WTC11 (cell line): Measurements from ENCODE around the gene SPIRE2. TPM values are rescaled to one million over a fixed set of nuclear protein-coding genes. Genes with fewer than 3 reads are reported as not detected.

Experiments
- ATAC-seq: fragments of 200-7000 bp; cut with Tn5 transposase; 2 replicates; pipeline ENCODE4 v1.10.0; 2021; ENCODE audit warnings: mild to moderate bottlenecking, moderate library complexity
- CTCF ChIA-PET: fragments of 300-600 bp; sonication (Branson Sonifier 250); formaldehyde crosslinking; loops from one replicate; lab custom pipeline; 2021; ENCODE audit warnings: antibody characterized with exemption; lab: Charles Lee
- POLR2A ChIA-PET: fragments of 350-600 bp; sonication (Branson Sonifier 250); formaldehyde crosslinking; loops from one replicate; lab custom pipeline; 2021; ENCODE audit warnings: antibody characterized with exemption; lab: Charles Lee
- DNase-seq: peaks from one replicate; pipeline ENCODE4 v3.0.0; 2021; ENCODE audit warnings: low spot score
- H3K27ac Mint-ChIP-seq: 2 replicates; pipeline ENCODE4 v1.8.0; 2021; ENCODE audit warnings: mixed read lengths
- H3K27me3 Mint-ChIP-seq: 2 replicates; pipeline ENCODE4 v1.8.0; 2021; ENCODE audit warnings: low read depth, mild to moderate bottlenecking, moderate library complexity, mixed read lengths
- H3K36me3 Mint-ChIP-seq: 2 replicates; pipeline ENCODE4 v1.8.0; 2021; ENCODE audit warnings: mixed read lengths
- H3K4me1 Mint-ChIP-seq: 2 replicates; pipeline ENCODE4 v1.8.0; 2022; ENCODE audit warnings: mixed read lengths
- H3K4me3 Mint-ChIP-seq: 2 replicates; pipeline ENCODE4 v1.8.0; 2021; ENCODE audit warnings: mild to moderate bottlenecking, moderate library complexity, mixed read lengths
- H3K9me3 Mint-ChIP-seq: 2 replicates; pipeline ENCODE4 v1.8.0; 2021; ENCODE audit warnings: mixed read lengths
- CBFB ChIP-seq: sonication (generic); formaldehyde crosslinking; IDR thresholded peaks from 2 replicates; pipeline ENCODE4 v1.8.1; 2022; ENCODE audit warnings: mild to moderate bottlenecking, low read depth, missing genetic modification reagents
- CDX4 ChIP-seq: fragments of 250-450 bp; sonication (Bioruptor Pico); IDR thresholded peaks from 2 replicates; pipeline ENCODE4 v1.9.0; 2021; ENCODE audit warnings: moderate library complexity, mild to moderate bottlenecking, inconsistent platforms, borderline replicate concordance
- CREM ChIP-seq: sonication (generic); formaldehyde crosslinking; IDR thresholded peaks from 2 replicates; pipeline ENCODE4 v1.8.1; 2022; ENCODE audit warnings: mild to moderate bottlenecking, missing genetic modification reagents, moderate library complexity
- CTCF ChIP-seq: fragments of 200-600 bp; IDR thresholded peaks from 2 replicates; pipeline ENCODE4 v1.8.0; 2022; ENCODE audit warnings: antibody characterized with exemption
- ESRRA ChIP-seq: sonication (generic); formaldehyde crosslinking; IDR thresholded peaks from 2 replicates; pipeline ENCODE4 v1.8.1; 2022; ENCODE audit warnings: mild to moderate bottlenecking, missing genetic modification reagents, borderline replicate concordance
- FOXP1 ChIP-seq: sonication (generic); formaldehyde crosslinking; IDR thresholded peaks from 2 replicates; pipeline ENCODE4 v1.8.0; 2022; ENCODE audit warnings: missing genetic modification reagents, mild to moderate bottlenecking, moderate library complexity, borderline replicate concordance
- MXD4 ChIP-seq: fragments of 250-450 bp; sonication (Bioruptor Pico); IDR thresholded peaks from 2 replicates; pipeline ENCODE4 v1.8.0; 2021; ENCODE audit warnings: mild to moderate bottlenecking, moderate library complexity, borderline replicate concordance
- MYBL2 ChIP-seq: sonication (generic); formaldehyde crosslinking; IDR thresholded peaks from 2 replicates; pipeline ENCODE4 v1.8.1; 2023; ENCODE audit warnings: mild to moderate bottlenecking, moderate library complexity, missing genetic modification reagents
- NFATC4 ChIP-seq: fragments of 250-450 bp; sonication (Bioruptor Pico); IDR thresholded peaks from 2 replicates; pipeline ENCODE4 v1.9.0; 2021; ENCODE audit warnings: mild to moderate bottlenecking
- RORB ChIP-seq: fragments of 250-450 bp; sonication (Bioruptor Pico); IDR thresholded peaks from 2 replicates; pipeline ENCODE4 v1.9.0; 2021; ENCODE audit warnings: mild to moderate bottlenecking
- SMAD4 ChIP-seq: sonication (generic); formaldehyde crosslinking; IDR thresholded peaks from 2 replicates; pipeline ENCODE4 v1.8.0; 2022; ENCODE audit warnings: mild to moderate bottlenecking, missing genetic modification reagents
- SP1 ChIP-seq: sonication (generic); formaldehyde crosslinking; conservative IDR thresholded peaks from 2 replicates; pipeline ENCODE4 v1.8.1; 2022; ENCODE audit warnings: missing genetic modification reagents
- USF1 ChIP-seq: sonication (generic); formaldehyde crosslinking; IDR thresholded peaks from 2 replicates; pipeline ENCODE4 v1.8.0; 2022; ENCODE audit warnings: mild to moderate bottlenecking, missing genetic modification reagents
- ZNF263 ChIP-seq: sonication (generic); formaldehyde crosslinking; IDR thresholded peaks from 2 replicates; pipeline ENCODE4 v1.8.1; 2022; ENCODE audit warnings: low read depth, mild to moderate bottlenecking, moderate library complexity, missing genetic modification reagents
- ZNF423 ChIP-seq: fragments of 250-450 bp; sonication (Bioruptor Pico); IDR thresholded peaks from 2 replicates; pipeline ENCODE4 v2.1.2; 2022; ENCODE audit warnings: mild to moderate bottlenecking, moderate library complexity
- ZNF512 ChIP-seq: sonication (generic); formaldehyde crosslinking; IDR thresholded peaks from 2 replicates; pipeline ENCODE4 v1.8.1; 2022; ENCODE audit warnings: missing genetic modification reagents, borderline replicate concordance
- ZNF671 ChIP-seq: fragments of 250-450 bp; sonication (Bioruptor Pico); IDR thresholded peaks from 2 replicates; pipeline ENCODE4 v1.8.0; 2021; ENCODE audit warnings: mild to moderate bottlenecking
- total RNA-seq: library from RNA; stranded (reverse); gene quantifications from 3 replicates; pipeline ENCODE4 v1.2.3, GENCODE V29; 2021
- TF ChIP-seq, protein P1 (sequence below): sonication (generic); formaldehyde crosslinking; IDR thresholded peaks from 2 replicates; pipeline ENCODE4 v1.8.0; 2023; ENCODE audit warnings: mild to moderate bottlenecking, missing genetic modification reagents
- TF ChIP-seq, protein P2 (sequence below): sonication (generic); formaldehyde crosslinking; IDR thresholded peaks from 2 replicates; pipeline ENCODE4 v1.8.1; 2023; ENCODE audit warnings: mild to moderate bottlenecking, missing genetic modification reagents, moderate library complexity
- TF ChIP-seq, protein P3 (sequence below): fragments of 250-450 bp; sonication (Bioruptor Pico); conservative IDR thresholded peaks from 2 replicates; pipeline ENCODE4 v1.9.0; 2021; ENCODE audit warnings: mild to moderate bottlenecking

SPIRE2 gene
- total RNA-seq, 1 experiment from 2014 or later, result 19.7 TPM

- TF ChIP-seq MYBL2 (CRISPR knock-in tag) (0 out of 2 replicates have a peak, but pooled peaks have one; percentile 6), MXD4 (CRISPR knock-in tag) (no peak), CBFB (no peak), ZNF423 (CRISPR knock-in tag) (peak; percentile 70), CREM (CRISPR knock-in tag) (0 out of 2 replicates have a peak, but pooled peaks have one; percentile 28), FOXP1 (CRISPR knock-in tag) (peak; percentile 20; the same call in 1 of the 2 replicates)
Measured at GRCh38 chr16:89827383-89828198, 684 bp upstream of the SPIRE2 start (continued).

- peak; percentile 46 for ATAC-seq
- TF ChIP-seq, protein P1, sequence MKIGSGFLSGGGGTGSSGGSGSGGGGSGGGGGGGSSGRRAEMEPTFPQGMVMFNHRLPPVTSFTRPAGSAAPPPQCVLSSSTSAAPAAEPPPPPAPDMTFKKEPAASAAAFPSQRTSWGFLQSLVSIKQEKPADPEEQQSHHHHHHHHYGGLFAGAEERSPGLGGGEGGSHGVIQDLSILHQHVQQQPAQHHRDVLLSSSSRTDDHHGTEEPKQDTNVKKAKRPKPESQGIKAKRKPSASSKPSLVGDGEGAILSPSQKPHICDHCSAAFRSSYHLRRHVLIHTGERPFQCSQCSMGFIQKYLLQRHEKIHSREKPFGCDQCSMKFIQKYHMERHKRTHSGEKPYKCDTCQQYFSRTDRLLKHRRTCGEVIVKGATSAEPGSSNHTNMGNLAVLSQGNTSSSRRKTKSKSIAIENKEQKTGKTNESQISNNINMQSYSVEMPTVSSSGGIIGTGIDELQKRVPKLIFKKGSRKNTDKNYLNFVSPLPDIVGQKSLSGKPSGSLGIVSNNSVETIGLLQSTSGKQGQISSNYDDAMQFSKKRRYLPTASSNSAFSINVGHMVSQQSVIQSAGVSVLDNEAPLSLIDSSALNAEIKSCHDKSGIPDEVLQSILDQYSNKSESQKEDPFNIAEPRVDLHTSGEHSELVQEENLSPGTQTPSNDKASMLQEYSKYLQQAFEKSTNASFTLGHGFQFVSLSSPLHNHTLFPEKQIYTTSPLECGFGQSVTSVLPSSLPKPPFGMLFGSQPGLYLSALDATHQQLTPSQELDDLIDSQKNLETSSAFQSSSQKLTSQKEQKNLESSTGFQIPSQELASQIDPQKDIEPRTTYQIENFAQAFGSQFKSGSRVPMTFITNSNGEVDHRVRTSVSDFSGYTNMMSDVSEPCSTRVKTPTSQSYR (CRISPR knock-in tag), result no peak
- TF ChIP-seq, protein P2, sequence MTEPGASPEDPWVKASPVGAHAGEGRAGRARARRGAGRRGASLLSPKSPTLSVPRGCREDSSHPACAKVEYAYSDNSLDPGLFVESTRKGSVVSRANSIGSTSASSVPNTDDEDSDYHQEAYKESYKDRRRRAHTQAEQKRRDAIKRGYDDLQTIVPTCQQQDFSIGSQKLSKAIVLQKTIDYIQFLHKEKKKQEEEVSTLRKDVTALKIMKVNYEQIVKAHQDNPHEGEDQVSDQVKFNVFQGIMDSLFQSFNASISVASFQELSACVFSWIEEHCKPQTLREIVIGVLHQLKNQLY (CRISPR knock-in tag), result no peak
- TF ChIP-seq ZNF512 (CRISPR knock-in tag), result 0 out of 2 replicates have a peak, but pooled peaks have one; percentile 5
- TF ChIP-seq ESRRA, result no peak
- TF ChIP-seq CREM (CRISPR knock-in tag), result no peak
- no peak for TF ChIP-seq CDX4 (CRISPR knock-in tag)
- TF ChIP-seq RORB, result no peak
- no peak for TF ChIP-seq SMAD4
- no peak for TF ChIP-seq ZNF671 (CRISPR knock-in tag)
- no peak for TF ChIP-seq NFATC4 (CRISPR knock-in tag)
- 0 out of 2 replicates have a peak, but pooled peaks have one; percentile 34 for TF ChIP-seq SP1
- TF ChIP-seq, protein P3, sequence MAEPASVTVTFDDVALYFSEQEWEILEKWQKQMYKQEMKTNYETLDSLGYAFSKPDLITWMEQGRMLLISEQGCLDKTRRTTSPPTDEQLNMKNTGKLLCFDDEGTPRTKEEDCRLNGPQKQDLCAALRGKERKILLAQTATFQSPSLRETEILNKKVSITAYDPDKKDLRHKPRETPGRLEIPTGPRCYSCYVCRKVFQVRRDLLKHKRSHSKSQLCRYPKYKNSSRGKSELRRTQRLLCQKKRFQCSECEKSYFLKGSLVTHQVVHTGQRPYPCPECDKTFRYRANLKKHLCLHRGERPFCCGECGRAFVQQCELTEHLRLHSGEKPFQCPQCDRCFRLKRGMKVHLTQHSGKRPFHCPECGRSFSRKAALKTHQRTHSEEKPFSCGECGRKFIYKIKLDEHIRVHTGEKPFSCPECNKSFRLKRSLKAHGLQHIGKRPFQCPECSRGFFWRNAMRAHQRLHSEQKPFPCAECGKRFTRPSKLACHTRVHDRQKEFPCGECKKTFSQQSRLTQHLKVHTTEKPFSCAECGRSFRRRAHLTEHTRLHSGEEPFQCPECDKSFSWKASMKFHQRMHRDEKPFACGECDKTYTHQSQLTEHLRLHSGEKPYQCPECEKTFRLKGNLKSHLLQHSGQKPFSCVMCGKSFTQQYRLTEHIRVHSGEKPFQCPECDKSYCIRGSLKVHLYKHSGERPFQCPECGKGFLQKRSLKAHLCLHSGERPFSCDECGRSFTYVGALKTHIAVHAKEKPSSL (CRISPR knock-in tag), result no peak
- no peak for TF ChIP-seq MXD4 (CRISPR knock-in tag)
- no peak for TF ChIP-seq CTCF
- peak; percentile 90 for TF ChIP-seq ZNF263 (CRISPR knock-in tag)
- no peak for TF ChIP-seq FOXP1 (CRISPR knock-in tag)
- TF ChIP-seq USF1 (CRISPR knock-in tag), result no peak
- TF ChIP-seq, all 79 proteins: peak for 3
- ChIA-PET CTCF (interaction anchor here (1.5 to 2.5 kb wide), 4 partner anchors 32 to 123 kb away, joined by 4 to 8 read pairs (median 8); partner anchors contain the start of gene MC1R), POLR2A (interaction anchor here (0.6 to 1.0 kb wide), 2 partner anchors 16 to 144 kb away, joined by 3 read pairs; no protein-coding TSS in a partner anchor)
- H3K27ac Mint-ChIP-seq, result 0 out of 2 replicates have a peak overlapping the region, but pooled peaks have one; percentile 22
- DNase-seq, result peak; percentile 50
- peak overlapping the region; percentile 73 for H3K4me3 Mint-ChIP-seq
- H3K9me3 Mint-ChIP-seq, result no peaks in the 10 kb centered on the region
- peaks cover 15% of the 10 kb centered on the region for H3K4me1 Mint-ChIP-seq
- no peaks in the 10 kb centered on the region; the same call in 1 of the 2 replicates for H3K27me3 Mint-ChIP-seq
- peaks cover 2% of the 10 kb centered on the region; the same call in 1 of the 2 replicates for H3K36me3 Mint-ChIP-seq
Measured at GRCh38 chr16:89828870-89829629, 775 bp downstream of the SPIRE2 start.
